ENCODE data around the gene HIPK2.
A peak's percentile ranks its signal among the peaks of the same experiment; 100 is the strongest.
"Not testable (repeated sequence)": the region's sequence is repeated elsewhere in the genome, so short reads cannot be mapped to it uniquely, and the experiment has no call there.

HIPK2 gene

DNA sequence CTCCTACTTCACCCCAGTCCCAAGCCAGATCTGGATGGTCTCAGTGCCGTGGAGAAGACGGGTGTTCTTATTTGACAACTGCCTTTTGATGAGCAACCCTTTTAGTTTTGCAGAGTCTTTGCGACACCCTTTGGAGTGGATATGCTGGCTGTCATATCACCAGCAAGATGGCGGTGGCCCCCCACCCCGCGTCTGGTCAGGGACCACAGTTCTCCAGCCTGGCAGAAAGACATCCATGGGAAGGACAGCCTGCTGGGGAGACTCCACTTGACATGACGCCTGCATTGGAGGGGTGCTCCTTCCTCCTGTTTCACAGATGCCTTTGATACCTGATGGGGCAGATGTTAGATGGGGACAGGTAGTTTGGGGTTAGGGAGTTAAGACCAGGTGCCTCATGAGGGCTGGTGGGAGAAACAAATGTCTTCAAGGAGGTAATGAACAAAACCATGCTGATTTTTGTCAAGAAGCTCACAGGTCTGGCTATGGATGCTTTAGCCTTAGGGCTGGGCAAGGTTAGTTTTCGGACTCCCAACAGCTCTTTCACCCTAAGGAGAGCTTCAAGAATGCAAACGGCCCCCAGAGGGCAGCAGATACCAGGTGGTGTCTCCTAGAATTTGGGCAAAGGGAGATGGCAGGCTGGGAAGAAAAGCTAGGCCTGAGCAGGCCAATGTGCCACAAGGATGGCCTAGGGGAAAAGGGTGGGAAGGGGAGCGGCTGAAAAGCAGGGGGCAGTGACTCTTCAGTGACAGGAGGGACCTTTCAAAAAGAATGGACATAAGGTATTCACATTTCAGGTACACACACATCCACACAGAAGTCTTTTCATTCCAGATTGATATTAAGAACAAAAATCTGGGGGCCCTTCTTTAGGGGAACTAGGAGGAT is 159.1 kb downstream of the HIPK2 start:
- DNase-seq: peak; percentile 14

DNA sequence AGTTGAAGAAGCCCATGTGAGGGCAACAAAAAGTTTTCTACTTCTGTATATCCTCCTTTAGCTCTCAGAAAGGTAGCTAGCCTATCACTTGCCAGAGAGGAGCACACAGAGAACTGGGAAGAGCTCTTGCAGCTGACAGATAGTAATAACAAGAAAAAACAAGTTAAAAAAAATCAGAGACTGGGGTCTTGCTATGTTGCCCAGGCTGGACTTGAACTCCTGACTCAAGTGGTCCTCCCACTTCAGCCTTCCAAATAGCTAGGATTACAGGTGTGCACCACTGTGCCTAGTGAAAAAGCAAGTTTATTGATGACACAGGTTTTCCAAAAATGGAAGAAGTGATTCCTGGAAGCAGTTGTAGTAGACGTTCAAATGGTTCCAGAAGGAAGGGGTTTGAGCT is 160.7 kb downstream of the HIPK2 start:
- DNase-seq: no peak

DNA sequence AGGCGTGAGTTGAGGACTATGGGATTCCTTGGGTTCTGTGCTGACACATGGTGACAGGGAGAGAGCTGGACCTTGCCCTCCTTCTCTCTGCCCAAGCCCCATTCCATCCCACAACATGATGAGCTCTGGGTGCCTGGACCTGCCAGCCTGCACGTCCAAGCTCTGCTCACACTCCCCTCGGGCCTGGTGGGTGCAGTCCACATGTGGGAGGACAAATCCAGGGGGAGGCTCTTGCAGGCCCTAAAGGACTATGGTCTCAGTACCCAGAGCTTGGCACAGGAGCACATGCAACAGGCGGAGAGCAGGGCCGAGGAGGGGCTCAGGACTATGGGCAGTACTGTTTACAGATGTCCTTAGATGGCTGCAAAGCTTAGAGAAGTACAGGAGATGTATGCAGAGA is 162.9 kb downstream of the HIPK2 start:
- DNase-seq: no peak

DNA sequence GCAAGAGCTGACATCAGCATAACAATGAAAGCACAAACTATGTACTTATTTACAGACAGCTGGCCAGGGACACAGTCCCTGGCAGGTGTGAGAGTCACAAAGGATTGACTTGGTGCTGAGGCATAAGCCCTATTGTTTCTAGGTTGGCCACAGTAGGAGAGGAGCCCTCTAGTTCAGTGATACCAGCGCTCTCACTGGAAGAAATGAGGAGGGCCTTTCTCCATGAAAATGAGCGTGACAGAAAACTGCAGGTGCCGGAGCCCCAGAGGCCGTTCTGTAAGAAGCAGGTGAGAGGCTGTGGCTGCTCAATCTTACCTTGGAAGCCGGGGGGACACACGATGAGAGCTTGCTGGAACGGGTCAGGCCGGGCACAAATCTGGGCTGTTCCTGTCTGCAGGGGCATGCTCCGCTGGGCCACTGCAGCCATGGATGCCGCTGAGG is 163.8 kb downstream of the HIPK2 start:
- DNase-seq: no peak

DNA sequence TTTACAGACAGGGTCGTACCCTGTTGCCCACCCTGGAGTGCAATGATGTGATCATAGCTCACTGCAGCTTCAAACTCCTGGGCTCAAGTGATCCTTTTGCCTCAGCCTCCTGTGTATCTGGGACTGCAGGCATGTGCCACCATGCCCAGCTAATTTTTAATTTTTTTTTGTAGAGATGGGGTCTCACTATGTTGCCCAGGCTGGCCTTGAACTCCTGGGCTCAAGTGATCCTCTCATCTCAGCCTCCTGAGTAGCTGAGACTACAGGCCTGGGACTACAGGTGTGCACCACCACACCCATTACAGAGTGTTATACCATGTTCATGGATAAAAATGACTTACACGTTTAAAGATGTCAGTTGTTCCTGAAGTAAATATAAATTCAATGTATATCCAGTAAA is 166.2 kb downstream of the HIPK2 start:
- DNase-seq: not testable (repeated sequence)

DNA sequence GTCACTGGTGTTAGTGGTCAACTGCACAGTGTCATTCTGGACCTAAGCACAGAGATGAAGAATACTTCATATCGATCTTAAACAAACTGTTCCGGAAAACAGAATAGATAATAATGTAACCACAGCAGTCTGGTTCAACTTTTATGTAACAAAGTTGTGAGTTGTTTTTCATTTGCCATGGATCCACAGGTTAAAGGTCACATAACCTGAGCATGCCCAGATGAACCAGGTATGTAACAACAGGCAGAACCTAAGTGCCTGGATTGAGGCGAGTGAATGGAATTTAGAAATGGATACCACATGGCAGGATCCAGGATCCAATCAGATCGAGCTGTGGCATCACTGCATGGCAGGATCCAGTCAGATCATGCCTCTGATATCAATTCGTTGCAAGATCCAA is 167.2 kb downstream of the HIPK2 start:
- DNase-seq: no peak

DNA sequence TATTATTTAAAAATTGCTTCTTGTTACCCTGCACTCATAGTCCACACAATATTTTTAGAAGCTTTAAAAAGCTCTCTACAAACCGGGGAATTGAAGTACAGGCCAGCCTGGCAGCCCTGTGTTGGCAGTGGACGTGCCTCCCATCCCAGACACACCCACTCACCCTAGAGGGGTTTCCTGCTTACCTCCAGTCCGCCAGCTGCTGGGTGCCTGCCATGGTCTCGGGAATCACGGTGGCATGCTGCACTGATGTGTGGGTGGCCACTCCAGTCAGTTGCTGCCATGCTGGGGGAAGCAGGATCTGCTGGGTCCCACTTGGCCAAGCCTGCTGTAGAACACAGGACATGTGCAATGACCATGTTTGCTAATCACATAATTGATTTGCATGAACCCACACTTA is 173.9 kb downstream of the HIPK2 start:
- no peak for DNase-seq

DNA sequence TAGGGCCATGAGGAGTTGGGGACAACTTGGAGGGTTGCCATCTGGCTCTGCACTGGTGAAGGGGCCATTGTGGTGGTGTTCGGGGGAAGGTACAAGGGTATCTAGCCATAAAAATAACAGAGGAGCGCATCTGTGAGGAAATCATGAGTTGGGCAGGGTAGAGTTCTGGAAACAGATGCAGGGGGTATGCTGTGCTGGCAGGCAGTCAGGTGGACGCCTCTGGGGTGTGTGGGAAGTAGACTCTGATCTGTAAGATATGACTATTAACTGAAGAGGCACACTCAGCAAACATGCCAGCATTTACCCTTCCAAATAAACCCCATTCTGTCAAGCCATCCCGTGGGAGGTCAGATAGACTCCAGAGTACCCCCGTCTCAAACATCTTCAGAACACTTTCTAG is 174.5 kb downstream of the HIPK2 start:
- no peak for DNase-seq

DNA sequence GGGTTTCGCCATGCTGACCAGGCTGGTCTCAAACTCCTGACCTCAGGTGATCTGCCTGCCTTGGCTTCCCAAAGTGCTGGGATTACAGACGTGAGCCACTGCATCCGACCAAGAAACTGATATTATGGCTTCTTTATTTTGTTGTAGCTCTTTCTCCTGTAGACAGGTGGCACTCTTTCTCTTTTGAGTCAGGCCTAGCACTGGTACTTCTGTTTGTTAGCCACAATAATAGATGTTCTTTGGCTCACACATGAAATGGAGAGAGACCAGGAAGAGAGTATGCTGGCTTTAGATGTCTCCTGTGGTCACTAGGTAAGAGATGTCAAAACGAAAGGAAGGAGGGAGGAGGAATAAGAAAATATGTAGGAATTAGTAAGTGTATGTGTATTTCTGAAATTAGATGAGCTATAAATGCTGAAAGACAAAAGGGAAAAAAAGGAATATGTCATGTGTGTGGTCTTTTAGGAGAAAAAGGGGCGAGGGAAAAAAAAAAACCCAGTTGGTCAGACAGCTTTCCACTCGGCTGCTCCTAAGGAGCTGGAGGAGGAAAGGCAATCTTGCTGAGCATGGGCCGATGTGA is 175.6 kb downstream of the HIPK2 start:
- no peak for DNase-seq

DNA sequence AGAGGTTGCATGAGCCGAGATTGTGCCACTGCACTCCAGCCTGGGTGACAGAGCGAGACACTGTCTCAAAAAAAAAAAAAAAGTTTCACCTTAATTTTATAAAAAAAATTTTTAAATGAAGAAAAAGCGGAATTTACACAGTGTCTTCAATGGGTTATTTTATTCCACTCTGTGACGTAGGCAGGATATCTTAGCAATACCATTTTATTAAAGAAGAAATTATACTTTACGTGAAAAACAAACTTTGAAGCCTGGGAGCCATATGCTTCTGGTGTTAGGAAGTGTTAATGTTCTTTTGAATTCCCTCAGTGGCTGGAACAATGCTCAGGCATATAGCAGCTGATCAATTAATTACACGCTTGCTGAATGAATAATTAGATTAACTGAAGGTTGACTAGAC is 176.6 kb downstream of the HIPK2 start:
- DNase-seq: no peak

DNA sequence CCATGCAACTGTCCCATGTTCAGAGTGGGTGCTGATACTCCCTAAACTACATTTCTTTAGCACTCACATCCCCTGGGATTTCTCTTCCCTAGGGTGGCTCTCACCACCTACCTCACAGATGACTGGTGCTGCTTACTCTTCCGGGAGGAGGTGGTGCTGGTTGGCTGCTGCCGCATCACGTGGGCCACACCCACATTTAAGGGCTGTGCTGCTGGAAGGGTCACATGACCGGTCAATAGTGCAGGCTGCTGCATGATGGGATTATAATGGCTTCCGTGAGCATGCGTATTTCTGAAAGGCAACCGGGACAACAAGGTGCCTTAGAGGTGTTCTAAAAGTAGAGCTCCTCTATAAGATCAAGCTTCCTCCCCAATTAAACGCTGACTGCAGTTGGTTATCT is 177.5 kb downstream of the HIPK2 start:
- DNase-seq: no peak

DNA sequence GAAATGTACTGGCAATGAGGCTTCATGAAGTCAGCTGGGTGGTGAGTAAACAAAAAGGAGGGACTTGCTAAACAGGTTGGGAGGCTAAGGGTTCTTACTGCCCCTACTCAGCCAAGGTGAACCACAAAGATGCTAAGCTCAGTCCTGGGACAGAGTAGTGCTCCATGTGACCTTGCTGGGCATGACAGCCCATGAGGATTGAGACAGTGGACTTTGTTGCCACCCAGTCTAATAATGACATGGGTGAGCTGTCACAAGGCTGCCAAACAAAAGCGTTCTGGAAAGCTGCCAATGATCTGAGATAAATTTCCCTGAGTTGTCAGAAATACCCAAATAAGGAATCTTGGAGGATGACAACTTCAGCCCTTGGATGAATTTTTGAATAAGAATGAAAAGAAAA is 179.2 kb downstream of the HIPK2 start:
- no peak for DNase-seq

DNA sequence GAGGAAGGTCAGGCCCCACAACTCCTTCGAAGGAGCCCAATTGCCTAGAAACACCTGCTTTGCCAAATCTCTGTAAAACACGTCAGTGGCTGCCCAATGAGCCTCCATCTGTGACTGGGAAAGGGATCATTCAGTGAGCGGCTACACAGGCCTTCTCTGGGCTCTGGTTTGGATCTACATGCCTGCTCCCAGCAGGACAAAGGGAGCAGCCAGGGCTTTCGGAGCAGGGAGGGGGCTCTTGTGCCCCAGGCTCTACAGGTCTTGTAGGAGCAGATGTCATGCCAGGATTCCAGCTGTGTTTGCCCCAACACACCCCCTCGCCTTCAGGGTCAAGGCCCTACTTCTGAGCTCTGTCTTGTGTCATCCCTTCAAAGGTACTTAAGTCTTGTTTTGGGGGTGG is 180.8 kb downstream of the HIPK2 start:
- DNase-seq: no peak

DNA sequence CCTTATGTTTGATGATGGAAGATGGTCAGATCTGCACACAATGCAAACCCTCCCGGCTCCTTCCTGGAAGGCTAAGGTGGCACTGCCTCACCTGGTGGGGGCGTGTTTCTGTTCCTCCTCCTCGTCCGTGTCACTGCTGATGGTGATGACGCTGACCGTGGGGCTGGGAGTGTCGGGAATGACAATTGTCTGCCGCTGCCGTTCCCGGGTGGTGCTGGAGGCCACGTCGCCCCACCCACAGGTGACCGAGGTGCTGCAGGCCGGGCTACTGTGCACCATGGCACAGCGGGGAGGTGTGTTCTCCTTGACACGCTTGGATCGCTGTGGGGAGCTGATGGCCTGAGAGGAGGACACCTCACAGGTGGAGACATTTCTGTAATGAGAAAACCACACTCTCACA is 181.2 kb downstream of the HIPK2 start:
- no peak for DNase-seq

DNA sequence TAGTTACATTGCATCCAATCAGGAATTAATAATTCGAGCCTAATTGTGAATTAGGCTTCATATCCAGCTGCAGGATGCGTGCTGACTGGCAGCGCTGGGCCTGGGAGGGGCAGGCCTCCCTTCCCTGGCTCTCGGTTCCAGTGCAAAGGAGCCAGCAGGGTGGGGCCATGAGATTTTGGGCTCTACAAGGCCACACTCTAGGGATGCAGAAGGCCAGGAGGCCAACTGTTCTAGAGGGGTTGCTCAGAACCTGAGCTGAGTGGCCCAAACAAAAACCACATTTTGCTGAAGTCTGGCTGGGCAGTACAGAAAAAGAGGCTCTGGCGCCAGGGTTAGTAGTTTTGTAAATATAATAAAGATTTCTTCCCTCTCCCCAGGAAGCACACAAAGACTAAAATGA is 182.0 kb downstream of the HIPK2 start:
- DNase-seq: no peak

DNA sequence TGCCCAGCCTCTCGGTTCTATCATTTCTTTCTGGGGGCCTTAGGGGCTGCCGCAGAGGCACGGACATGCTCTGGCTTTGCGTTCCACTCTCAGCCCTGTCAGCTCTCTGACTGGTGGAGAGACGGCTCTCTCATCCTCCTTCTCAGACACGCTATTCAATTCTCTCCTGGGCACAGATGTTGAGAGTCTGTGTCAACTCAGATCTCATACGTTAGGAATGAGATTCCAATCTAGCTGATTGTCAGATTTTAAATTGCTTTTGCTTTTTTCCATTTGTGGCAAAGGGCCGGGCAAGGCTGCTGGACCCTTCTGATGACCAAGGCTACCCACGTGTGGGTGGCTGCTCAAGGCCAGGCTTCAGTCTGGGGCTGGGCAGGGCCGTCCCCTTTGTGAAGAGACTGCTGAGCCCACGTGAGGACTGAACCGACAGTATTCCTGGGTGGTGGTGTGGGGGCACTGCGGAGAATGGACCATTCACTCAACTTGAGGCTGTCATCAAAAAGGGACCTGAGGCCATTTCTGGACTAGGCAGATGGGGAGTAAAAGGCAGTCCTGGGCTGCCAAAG is 182.8 kb downstream of the HIPK2 start:
- no peak for DNase-seq

DNA sequence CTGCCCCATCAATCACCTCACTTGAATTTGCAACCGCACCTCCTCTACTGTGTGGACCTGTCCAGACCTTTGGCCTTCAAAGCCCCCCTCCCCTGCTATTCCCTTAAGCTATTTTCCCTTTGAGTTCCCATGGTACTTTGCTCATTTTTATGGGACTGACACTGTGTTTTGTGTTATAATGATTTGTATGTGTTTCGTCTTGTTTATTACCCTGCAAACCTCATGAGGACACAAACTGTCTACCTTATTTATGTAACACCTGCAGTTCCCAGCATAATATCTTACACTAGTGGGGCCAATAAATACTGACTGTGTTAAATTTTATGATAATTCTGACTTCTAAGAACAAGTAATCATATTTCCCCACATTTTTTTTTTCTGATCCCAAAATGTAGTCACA is 183.7 kb downstream of the HIPK2 start:
- no peak for DNase-seq

DNA sequence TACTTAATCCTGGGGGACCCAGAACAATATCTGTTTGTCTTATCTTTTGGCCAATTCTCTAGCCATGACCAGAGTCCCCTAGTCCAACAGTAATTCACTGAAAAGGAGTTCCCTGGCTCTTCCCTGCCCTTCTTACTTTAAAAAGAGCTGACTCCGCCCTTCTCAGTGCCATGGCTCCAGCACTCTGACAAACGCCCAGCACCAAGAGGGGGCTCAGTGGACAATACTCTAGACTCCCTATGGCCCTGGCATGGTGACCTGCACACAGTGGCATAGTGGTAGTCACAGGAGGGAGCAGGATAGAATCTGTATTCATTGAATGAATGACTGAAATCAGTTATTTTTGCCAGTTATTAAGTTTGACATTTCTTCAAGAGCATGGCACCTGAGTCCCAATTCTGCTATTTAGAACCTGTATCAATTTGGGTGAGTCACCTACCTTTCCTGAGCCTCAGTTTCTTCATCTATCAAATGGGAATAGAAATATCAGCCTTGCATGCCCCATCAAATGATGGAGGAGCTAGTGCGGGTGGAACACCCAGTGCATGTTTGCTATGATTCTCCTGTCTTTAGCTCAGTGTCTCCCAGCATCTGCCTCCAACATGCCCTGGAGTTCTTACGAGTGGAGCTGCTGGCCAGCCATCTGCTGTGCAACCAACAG is 184.9 kb downstream of the HIPK2 start:
- DNase-seq: no peak

DNA sequence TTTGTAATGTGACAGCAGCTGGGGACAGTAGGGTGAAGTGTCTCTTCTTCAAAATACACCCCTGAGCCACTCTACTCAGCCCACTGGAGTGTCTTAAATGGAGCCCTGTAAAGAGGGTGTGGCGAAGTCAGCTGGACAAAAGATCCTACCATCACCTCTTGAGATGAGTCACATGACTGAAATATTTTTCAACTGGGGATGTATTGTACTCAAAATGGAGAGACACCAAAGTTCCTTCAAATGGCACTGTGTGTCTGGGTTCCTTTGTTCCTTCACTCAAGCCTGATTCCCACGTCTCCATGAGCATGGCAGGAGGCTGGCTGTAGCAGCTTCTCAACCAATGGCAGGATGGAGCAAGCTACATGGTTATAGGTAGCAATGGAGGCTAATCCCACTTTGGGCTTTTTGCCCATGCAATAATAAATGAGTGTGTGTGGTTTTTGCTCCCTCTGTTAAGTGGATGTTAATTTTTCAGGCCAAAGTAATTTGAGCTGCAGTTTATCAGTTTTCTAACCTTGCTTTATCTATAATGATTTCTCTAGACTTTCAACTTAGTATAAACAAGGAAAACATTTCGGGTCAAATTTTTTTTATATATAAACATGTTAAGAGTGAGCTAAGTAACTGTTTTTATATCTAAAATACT is 186.1 kb downstream of the HIPK2 start:
- no peak for DNase-seq

DNA sequence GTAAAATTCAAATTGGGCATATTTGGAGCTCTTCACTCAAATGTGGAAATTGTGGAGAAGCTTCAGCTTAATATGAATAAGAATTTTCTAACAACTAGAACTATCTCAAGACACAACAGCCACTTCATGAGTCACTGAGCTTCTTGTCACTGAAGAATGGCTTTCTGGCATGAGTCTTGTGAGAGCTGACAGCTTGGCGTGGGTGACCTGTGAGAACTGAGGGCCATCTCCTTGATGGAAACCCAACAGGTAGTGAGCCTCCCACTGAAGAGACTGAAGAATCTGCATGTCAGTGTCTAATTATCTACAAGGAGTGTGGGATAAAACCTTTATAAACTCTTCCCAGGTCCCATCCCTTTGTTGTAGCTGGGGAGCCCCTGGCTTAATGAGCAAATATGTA is 188.3 kb downstream of the HIPK2 start:
- no peak for DNase-seq

DNA sequence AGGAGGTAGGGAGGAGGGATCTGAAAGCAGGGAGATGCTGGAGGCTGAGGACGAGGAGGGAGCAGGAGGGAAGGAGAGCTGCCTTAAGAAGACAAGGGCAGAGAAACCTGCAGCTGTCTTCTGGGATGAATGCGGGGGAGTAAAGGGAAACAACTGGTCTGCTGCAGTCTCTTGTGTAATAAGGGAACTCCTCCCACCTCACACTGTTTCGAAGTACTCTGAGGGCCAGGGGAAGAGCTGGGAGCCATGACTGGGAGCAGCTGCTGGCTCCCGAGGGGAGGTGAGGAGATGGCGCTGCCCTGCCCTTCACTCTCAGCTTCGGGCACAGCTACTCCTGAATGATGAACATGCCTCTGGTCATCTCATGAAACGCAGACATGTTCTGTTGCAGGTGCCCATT is 189.2 kb downstream of the HIPK2 start:
- no peak for DNase-seq

DNA sequence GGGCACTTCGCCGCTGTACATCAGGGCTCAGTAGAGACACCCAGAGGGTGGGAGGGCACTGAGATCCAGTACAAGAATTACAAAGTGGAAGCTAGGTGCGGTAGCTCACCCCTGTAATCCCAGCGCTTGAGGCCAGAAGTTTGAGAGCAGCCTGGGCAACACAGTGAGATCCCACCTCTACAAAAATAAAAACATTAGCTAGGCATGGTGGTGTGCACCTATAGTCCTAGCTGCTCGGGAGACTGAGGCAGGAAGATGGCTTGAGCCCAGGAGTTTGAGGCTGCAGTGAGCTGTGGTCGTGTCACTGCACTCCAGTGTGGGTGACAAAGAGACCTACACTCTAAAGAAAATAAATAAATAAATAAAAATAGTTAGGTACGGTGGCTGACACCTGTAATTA is 190.3 kb downstream of the HIPK2 start:
- DNase-seq: no peak

DNA sequence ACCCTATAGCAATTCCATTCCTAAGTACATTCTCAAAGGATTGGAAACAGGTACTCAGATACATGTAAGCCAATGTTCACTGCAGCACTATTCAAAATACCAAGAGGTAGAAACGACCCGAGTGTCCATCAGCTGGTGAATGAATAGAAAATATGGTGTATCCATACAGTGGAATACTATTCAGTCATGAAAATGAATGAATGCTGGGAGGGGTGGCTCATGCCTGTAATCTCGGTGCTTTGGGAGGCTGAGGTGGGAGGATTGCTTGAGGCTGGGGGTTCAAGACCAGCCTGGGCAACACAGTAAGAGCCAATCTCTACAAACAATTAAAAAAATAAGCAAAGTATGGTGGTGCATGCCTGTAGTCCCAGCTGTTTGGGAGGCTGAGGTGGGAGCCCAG is 191.5 kb downstream of the HIPK2 start:
- no peak for DNase-seq
